8988T (cell line): Measurements from ENCODE around the gene FAM193B.
"Not testable (repeated sequence)": the region's sequence is repeated elsewhere in the genome, so short reads cannot be mapped to it uniquely, and the experiment has no call there.

ENCODE experiments used
- DNase-seq: peaks from one replicate; pipeline ENCODE4 v3.0.0; 2011

Gene FAM193B

DNA sequence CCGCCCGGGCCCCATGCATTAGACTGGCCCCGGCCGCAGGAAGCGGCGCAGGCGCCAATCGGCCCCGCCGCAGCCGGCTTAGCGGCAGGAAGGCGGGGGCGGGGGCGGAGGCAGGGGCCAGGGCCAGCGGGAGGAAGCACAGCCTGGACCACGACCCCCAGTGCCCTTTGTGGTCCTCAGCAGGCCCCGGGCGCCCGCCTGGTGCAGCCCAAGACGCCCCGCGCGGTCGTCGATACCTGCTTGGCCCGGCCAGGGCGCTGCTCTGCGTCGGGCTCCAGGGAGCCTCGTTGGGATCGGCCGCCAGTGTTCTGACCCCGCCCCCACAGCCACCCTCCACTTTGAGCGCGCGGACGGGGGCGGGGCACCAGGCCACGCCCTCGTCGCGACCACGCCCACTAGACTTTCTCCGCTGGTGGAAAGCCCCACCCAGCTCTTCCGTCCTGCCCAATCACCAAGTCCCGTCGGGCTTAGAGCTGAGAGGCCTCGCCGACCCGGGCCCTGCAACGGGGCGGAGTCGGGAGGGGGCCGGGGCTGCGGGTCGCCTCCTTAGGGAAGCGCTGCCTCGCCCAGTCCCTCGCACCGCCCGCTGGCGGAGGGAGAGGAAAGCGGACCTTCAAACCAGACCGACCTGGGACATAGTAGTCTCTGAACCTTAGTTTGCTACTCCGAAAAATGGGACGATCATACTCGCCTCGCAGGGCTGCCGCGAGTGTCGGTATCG, 56.9 kb downstream of the FAM193B start, which contains the start of gene PDLIM7:
PDLIM7 (minus strand) TSS at position 313 of the 721 bp plus-strand sequence. CDS start 1,092 bp downstream, outside the sequence.
- peak; percentile 99 for DNase-seq

DNA sequence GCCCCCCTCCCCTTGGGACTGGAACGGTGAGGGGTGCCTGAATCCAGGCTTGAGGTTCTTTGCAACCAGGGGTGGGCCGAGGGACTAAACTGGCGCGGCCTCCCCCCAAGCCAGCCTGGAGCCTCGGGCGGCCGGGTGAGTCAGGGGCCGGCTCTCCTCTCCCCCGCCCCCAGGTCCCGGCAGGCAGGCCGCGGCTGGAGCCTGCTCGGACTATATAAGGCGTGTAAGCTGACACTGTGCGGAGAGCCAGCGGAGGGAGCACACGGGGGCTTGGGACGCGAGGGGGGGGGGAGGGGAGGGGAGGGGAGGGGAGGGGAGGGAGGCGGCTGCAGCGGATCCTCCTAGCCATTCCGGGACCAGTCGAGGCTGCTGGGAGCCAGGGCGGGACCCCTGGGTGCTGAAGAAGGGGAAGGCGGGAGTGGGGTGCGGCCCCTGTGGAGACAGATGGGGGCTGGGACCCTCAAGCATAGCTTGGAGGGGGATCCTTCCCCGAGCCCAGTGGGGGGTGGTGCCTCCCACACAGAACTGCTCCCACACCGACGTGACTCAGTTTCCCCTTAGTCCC, 57.6 kb downstream of the FAM193B start:
- peak; percentile 80 for DNase-seq

DNA sequence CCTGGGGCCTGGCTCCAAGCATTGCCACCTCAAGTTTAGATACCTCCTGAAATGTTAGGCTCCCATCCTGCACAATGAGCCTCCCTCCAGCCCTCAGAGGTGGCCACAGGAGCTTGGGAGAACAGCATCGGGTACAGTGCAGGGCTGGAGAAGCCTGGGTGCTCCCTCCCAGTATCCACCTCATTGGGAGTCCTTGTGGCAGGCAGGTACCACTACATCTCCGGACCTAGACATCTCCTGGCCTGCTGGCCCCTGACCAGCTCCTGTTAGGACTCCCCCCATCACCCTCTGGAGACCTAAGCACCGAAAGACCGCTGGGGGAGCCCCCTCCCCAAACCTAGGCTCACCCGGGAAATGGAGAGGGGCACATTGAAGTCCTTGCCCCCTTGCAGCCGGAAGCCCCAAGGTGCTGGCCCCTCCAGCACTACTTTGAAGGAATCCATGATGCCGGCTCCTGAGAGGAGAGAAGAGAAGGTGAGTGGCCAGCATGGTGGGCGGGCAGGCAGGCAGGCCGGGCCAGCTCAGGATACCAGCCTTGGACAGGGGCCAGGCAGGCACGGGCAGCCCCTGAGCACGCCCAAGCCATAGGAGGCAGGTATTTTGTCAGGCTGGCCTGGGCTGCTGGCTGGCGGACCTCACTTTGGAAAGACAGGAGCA, 58.2 kb downstream of the FAM193B start:
- DNase-seq = peak; percentile 83

DNA sequence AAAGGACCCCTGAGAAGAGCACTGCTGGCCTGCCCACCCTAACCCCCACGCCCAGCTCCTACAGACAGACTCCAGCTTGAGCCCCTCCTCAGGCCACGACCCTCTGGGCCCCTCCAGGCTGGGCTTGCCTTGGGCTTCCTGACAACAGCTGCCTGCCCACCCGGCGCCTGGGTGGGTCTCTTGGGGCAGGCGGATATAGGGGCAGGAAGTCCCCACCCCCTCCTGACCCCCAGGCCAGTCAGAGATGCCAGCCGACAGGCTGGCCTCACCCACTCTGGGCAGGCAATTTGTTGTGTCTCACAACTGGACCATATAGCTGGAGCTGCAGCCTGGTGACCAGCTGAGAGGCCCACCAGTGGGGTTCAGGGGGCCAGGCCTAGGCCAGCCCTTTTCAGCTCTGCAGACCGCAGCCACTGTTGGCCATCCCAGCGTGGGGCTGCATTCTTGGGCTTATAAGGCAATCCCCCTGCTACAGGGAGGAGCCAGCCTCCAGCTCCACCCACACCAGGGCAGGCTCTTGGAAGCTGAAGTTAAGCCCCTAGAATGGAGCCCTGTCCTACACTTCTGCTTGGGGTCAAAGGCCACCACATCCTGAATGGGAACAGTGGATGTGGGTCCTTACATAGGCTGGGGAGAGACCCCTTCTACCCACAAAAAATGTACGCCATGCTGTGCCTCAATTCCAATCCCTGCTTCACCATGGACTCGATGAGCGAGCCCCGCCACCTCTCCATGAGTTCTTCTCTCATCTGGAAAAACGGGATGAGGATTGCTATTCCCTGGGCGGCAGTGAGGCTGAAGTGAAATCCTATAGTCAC, 58.9 kb downstream of the FAM193B start:
- no peak for DNase-seq

DNA sequence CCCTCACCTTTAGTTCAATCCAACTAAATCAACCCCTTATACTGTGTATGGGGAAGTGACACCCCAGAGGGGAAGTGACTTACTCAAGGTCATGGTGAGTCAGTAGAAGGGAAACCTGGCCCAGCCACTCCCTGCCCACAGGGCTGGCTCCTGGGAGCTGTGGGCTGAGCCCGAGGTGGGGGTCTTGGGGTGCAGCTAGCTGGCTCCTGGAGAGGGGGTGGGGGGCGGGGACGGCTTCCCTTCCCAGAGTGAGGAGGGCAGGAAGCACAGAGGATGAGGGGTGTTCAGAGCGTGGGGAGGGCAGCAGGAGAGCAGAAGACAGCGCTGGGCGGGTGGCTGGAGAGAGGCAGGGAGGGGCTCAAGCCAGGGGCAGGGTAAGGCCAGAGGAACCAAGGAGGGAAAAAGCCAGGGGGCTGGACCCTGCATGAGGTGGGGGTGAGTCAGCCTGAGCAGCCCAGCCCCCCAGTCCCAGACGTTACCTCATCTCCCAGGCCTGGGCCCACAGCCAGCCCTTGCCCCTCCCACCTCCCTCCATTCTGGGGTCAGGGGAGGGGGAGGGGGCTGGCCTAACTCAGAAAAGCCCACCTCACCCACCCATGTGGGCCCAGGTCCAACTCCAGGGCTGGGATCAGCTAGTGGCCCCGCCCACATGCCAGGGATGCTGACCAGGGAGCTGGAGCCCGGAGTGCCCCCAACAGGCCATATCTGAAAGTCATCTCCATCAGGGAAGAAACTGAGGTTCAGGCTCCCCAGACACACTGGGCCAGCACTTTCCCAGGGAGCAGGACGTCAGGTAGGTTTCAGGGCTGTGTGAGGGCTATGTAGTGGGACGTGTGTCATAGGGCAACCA, 59.8 kb downstream of the FAM193B start:
- DNase-seq = peak; percentile 93

DNA sequence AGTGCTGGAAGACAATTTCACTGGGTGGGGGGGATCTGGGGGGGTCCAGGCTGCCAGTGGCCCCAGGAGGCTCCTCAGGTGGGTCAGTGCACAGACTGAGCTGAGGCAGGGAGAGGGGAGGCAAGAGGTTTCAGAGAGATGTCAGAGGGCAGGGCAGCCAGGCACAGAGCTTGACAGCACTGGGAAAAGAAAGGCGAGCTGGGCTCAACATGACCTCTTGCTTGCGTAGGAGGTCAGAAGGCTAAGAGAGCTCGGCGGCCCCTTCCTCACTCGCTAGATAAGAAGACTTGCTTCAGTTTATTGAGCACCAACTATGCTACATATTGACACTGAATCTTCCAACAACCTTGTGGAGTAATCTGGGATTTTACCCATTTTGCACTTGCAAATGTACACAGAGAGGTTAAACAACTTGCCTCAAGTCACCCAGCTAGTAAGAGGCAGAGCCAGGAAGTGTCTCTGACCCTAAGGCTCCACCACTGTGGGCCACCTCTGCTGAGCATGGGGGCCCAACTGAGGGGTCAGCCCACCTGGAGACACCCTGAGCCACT, 60.5 kb downstream of the FAM193B start:
- no peak for DNase-seq

DNA sequence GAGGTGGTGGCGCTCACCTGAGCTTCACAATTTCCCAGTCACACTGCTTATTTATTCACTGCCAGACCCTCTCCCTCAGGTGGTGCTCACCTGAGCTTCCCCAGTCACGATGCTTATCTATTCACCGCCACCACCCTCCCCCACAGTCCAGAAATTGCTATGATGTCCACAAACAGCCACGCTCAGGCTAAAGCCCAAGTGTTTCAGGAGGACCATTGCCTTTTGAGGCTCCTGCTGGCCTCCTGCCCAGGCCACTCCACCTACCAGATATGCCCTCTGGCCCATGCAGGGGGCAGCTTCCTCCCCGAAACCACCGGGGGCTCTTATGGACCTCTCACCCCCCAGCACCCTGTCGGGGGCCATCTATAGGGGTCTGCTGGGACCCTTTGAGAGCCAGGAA, 61.5 kb downstream of the FAM193B start:
- no peak for DNase-seq

DNA sequence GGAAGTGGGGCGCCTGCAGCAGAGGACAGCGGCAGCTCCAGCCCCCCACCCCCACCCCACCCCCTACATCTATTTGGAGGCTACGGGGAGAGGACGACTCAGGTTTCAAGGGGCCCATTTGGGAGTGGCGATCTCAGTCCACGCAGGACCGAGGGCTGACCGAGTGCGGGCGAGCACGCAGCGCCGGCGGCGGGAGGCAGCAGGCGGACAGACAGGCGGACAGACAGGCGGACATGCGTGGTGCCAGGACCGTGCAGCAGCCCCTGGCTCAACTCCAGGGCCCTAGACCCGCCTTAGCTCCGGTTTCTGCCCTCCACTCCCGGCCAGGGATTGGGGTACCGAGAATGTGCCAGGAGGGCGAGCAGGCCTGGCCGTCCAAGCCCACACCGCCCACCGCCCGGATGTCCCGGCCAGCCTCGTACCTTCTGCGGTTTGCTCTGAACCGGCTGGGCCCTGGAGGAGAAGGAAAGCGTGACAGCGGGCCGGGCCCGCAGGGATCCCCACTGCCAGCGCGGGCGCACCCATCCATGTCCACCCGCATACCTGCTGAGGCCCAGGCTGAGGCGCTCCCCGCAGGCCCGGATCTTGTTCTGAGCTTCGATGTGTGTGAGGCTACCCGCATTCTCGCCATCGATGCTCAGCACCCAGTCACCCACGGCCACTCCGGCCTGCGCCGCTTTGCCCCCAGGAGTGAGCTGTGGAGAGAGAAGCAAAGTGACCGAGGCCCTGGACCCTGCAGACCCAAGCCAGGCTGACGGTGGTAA, 62.2 kb downstream of the FAM193B start:
- no peak for DNase-seq

DNA sequence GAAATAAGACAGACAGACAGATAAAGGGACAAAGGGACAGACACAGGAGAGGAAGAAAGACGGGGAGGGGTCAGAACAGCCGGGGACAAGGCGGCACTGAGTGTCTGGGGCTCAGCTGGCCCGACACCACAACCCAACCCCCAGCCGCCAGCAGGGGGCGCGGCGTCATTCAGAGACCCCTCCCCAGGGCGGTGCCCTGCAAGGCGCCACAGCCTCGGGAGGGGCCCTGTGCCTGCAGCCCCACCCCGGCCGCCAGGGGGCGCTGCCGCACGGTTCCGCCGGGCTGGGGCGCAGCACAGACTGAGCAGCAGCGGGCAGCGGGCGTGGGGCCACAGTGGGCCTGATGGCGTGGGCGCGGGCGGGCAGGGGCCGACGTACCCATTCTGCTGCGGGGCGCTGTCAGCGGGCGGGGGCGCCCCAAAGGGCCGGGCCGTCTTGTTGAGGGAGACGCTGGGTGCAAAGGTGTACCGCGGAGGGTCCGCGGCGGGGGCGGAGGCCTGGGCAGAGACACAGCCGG, 62.9 kb downstream of the FAM193B start:
- DNase-seq = peak; percentile 99

DNA sequence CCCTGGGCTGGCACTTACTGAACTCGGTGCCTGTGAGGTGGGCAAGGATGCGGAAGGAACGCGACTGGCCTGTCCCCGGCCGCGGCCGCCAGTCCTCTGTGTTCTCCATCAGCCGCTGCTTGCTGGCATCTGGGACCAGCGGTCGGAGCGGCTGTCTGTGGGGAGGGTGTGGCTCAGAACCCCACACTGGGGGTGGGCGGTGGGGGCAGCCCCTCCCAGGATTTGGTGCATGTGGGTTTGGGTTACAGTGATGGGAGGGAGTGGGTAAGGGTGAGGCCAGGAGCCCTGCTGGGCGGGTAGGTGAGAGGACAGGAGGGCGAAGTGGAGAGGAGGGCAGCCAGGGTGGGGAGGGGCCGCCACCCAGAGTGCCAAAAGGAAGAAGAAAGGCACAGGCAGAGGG, 63.4 kb downstream of the FAM193B start:
- DNase-seq = no peak

DNA sequence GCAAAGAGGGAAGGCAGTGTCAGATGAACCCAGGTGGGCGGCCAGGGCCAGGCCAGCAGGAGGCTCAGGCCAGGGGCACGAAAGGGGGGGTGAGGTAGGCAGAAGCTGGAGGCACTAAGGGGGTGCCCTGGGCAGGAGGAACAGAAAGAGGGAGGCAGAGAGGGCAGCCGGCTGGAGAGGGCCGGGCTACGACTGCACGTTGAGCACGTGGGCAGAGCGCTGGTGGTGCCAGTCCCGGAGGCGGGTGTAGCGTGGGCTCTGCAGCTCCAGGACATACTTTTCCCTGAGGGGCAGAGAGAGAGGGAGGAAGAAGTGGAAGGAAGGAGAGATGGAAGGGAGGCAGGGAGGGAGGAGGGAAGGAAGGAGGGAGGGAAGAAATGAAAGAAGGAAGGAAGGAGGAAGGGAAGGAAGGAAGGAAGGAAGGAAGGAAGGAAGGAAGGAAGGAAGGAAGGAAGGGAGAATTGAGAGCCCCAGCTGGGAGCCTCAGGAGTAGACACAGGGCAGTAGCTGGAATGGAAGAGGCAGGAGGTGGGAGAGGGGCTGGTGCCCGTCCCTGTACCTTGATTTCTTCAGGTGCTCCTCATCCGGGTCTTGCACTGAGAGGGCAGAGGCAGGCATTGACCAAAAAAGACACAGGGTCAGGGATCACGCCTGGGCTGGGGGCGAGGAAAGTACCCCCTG, 63.9 kb downstream of the FAM193B start:
- DNase-seq = no peak

DNA sequence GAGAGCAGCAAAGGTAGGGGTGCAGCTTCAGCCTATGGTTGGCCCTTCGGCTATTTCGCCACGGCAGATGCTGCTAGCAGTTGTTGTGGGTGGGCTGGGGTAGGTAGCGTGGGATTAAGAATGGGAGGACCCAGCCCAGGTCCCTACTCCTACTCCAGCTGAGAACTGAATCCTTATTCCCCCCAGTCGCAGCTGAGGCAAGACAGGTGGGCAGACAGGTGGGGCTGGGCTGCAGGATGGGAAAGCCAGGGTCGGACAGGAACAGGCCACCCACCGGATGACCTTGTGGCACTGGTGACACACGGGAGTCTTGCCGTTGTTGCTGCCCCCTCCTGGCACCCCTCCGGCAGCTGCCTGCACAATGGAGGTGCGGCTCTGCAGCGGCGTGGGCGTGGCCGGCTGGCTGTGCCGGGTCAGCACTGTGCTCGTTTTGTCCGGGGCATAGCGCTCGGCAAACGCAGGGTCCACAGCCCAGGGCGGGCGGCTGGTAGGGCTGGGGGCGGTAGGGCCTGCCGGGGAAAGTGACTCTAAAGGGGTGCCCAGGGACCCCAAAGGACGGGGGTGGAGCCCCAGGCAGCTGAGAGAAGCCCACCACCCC, 65.1 kb downstream of the FAM193B start:
- DNase-seq = peak; percentile 84

DNA sequence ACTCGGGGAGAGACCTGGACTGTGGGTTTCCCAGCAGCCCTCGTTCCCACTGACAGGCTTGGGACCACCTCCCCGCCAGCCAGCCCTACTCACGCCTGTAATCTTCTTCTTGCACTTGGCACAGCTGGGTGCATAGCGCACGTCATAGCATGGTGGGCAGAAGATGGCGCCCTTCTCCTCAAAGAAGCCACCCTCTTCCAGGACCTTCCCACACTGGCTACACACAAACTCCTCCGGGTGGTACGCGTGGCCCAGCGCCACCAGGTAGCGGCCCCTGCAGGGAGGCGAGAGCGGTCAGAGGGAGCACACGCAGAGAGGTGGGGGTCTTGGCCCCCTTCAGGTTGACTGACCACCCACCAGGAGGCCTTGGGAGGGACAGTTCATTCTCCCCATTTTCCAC, 66.4 kb downstream of the FAM193B start:
- no peak for DNase-seq

DNA sequence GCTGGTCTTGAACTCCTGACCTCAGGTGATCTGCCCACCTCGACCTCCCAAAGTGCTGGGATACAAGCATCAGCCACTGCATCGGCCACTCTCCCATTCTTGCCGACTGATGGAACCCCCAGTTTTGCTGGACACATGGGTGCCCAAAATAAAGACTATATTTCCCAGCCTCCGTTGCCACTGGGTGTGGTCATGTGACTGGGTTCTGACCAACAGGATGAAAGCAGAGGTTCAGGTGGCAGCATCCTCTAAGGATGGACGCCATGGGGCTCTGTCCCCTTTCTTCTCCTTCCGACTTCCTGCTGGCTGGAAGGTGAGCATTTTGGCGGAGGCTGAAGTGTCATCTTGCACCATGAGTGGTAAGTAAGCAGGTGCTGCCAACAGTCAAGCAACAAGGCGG, 67.2 kb downstream of the FAM193B start:
- no peak for DNase-seq

DNA sequence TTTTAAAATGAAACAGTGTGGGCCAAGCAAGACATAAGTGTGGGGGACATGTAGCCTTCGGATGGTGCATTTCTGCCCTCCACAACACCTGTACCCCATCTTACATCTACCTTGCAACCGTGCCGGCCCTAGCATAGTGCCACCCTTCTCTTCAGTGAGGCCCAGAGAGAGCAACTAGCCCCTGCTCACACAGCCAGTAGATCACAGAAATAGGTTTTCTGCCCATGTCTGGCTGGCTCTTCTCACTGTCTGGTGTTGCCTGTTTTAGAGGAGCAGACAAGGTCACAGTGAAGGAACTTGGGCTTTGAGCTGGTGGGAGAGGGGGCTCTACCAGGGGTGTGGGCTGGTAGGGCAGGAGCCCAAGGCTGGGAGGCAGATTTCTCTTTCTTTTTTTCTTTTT, 68.1 kb downstream of the FAM193B start:
- no peak for DNase-seq

DNA sequence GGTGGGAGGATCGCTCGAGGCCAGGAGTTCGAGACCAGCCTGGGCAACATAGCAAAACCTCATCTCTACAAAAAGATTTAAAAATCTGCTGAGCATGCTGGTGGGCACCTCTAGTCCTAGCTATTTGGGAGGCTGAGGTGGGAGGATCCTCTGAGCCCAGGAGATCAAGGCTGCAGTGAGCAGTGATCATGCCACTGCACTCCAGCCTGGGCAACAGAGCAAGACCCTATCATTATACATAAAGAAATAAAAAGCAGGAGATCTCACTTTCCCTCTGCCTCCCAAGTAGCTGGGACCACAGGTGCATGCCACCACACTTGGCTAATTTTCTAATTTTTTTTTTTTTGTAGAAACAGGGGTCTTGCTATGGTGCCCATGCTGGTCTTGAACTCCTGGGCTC, 68.6 kb downstream of the FAM193B start:
- not testable (repeated sequence) for DNase-seq

DNA sequence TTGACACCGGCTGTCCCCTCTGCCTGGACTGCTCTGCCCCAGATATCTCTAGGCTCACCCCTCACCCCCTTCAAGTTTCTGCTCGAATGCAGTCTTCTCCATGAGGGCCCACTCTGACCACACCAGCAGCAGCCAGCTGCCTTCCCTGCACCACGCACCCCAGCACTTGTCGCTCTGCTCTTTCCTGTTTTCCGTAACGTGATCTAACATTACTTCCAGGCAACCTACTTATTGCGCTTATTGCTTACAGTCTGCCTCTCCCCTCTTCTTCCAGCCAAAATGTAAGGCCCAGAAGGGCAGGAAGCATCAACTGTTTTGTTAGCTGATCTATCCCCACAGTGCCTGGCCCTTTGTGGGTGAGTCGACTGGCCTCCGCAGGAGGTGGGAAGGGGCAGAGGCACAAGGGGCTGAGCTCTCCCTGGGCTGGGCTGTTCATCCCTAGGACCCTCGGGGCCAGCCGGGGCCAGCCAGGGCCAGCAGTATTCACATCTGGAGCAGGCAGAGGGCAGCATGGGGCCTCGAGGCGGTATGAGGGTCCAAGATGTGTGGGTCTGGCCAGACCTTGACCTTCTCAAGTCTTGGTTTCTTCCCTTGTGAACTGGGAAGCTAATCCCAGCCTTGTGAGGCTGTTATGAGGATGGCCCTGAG, 69.3 kb downstream of the FAM193B start:
- no peak for DNase-seq

DNA sequence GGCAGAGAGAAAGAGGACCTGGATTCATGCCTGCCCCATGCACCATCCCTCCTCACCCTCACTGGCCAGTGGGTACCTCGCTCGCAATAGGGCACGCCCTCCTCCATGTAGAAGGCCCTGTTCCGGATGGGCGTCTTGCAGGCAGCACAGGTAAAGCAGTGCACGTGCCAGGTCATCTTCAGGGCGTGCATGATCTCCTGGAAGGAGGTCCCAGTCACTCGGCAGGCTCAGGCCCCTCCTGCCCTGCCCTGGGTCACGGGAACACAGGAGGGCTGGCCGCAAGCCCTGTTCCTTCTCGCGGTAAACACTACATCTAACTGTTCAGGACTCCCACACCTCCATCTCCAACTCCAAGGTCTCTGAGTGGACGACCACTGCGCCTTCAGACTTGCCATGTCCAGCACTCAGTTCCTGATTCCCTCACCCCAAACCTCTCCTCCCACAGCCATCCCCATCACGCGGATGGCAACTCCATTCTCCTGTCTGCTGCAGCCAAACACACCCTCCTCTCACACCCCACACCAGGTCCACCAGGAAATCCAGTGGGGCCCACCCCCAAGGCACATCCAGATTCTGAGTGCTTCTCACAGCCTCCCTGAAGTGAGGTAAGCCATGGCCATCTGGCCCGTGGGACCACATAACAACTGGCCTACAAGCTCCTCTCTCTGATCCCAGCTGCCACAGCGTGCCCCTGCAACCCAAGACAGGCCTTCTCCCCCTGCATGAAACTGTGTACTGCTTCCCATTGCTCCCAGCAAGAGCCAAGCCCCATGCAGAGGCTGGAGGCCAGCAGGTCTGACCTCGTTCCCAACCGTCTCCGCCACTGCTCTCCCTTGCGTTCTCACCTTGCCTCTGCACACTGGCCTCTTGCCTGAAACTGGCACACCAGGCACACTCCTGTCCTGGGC, 70.1 kb downstream of the FAM193B start:
- DNase-seq = no peak
